HCT116 (cell line): ENCODE results near the gene ATXN7L1. TPM values are rescaled to one million over a fixed set of nuclear protein-coding genes. Genes with fewer than 3 reads are reported as not detected.

ENCODE experiments used
- ATAC-seq: fragments of 200-7000 bp; cut with Tn5 transposase; 2 replicates; pipeline ENCODE4 v1.9.1; 2020; ENCODE audit warnings: mild to moderate bottlenecking, moderate library complexity
- BruUV-seq: library from RNA; stranded (reverse); fragments of 400-500 nt; replicated peaks from 2 replicates; lab custom pipeline; 2021; lab: Mats Ljungman, UMichigan
- CTCF ChIA-PET: fragments of 300-600 bp; sonication (Branson Sonifier 250); formaldehyde crosslinking; loops from one replicate; lab custom pipeline; 2021; ENCODE audit warnings: antibody characterized with exemption; lab: Charles Lee
- POLR2A ChIA-PET: fragments of 300-600, 350-600 bp; sonication (Branson Sonifier 250); formaldehyde crosslinking; loops from one replicate; lab custom pipeline; 2021; ENCODE audit warnings: antibody characterized with exemption; lab: Charles Lee
- RAD21 ChIA-PET, 2 experiments: fragments of 300-600 bp; sonication (Branson Sonifier 250); formaldehyde crosslinking; loops; one replicate each; lab custom pipeline; 2023; ENCODE audit warnings: low total read pairs in 2 of 2; ENCODE audit not compliant: uncharacterized antibody in 2 of 2, unreplicated experiment in 2 of 2, low non-redundant PET in 1 of 2; lab: Charles Lee
- DNase-seq: peaks from one replicate; pipeline ENCODE4 v3.0.0-alpha.2; 2010; ENCODE audit warnings: low read depth, low spot score
- H2AFZ ChIP-seq: fragments of 200-600 bp; shearing (Covaris generic), sonication (generic); 2 replicates; pipeline ENCODE4 v1.6.1; 2017; ENCODE audit warnings: low read depth, mixed run types, mixed read lengths, antibody characterized with exemption, low read length; ENCODE audit not compliant: poor library complexity, severe bottlenecking
- H3K27ac ChIP-seq: 2 replicates; pipeline ENCODE4 v1.5.1; 2012; ENCODE audit warnings: low read depth, low read length
- H3K27me3 ChIP-seq: fragments of 200-600 bp; sonication (generic); 2 replicates; pipeline ENCODE4 v1.6.1; 2016; ENCODE audit warnings: mixed run types, low read length, mixed read lengths; ENCODE audit not compliant: insufficient read depth
- H3K36me3 ChIP-seq, 2 experiments: fragments of 200-500 bp in 1 of 2; fragments of 200-600 bp in 1 of 2; sonication (Bioruptor generic) in 1 of 2; sonication (generic) in 1 of 2; 2 replicates each; pipeline versions ENCODE4 v1.5.1 to v1.6.1; 2014 to 2016; ENCODE audit warnings: low read length in 2 of 2, inconsistent platforms in 1 of 2, mixed read lengths in 1 of 2, mixed run types in 1 of 2; ENCODE audit not compliant: insufficient read depth in 2 of 2, control insufficient read depth in 1 of 2
- H3K4me1 ChIP-seq, 2 experiments: fragments of 200-600 bp in 1 of 2; sonication (generic) in 1 of 2; 2 replicates each; pipeline versions ENCODE4 v1.5.1 to v1.6.1; 2012 to 2017; ENCODE audit warnings: low read length in 2 of 2, inconsistent platforms in 1 of 2, mild to moderate bottlenecking in 1 of 2, mixed read lengths in 1 of 2, mixed run types in 1 of 2, moderate library complexity in 1 of 2; ENCODE audit not compliant: insufficient read depth in 2 of 2, control insufficient read depth in 1 of 2
- H3K4me2 ChIP-seq: fragments of 200-600 bp; sonication (generic); 2 replicates; pipeline ENCODE4 v1.6.1; 2017; ENCODE audit warnings: mixed run types, low read length, mixed read lengths
- H3K4me3 ChIP-seq, 2 experiments: fragments of 200-600 bp in 1 of 2; sonication (generic) in 1 of 2; replicated peaks in 1 of 2; 2 replicates each; pipeline ENCODE4 v1.5.1; 2011 to 2016; ENCODE audit warnings: low read length in 2 of 2, control low read depth in 1 of 2, low read depth in 1 of 2, mild to moderate bottlenecking in 1 of 2, mixed read lengths in 1 of 2, mixed run types in 1 of 2
- H3K79me2 ChIP-seq: fragments of 200-600 bp; sonication (generic); 2 replicates; pipeline ENCODE4 v1.6.1; 2017; ENCODE audit warnings: mild to moderate bottlenecking, mixed run types, low read length, moderate library complexity, mixed read lengths; ENCODE audit not compliant: insufficient read depth
- H3K9ac ChIP-seq: fragments of 200-600 bp; sonication (generic); 2 replicates; pipeline ENCODE4 v1.6.1; 2016; ENCODE audit warnings: low read length, mixed read lengths
- H3K9me2 ChIP-seq: fragments of 200-600 bp; sonication (generic), shearing (Covaris generic); 2 replicates; pipeline ENCODE4 v1.6.1; 2017; ENCODE audit warnings: mixed run types, mild to moderate bottlenecking, moderate library complexity; ENCODE audit not compliant: insufficient read depth
- H3K9me3 ChIP-seq, 2 experiments: fragments of 200-500 bp in 1 of 2; fragments of 200-600 bp in 1 of 2; sonication (Bioruptor generic) in 1 of 2; sonication (generic) in 1 of 2; 2 replicates each; pipeline ENCODE4 v1.6.1; 2014 to 2017; ENCODE audit warnings: low read length in 2 of 2, mixed read lengths in 2 of 2, inconsistent platforms in 1 of 2, low read depth in 1 of 2, mild to moderate bottlenecking in 1 of 2, mixed run types in 1 of 2, moderate library complexity in 1 of 2; ENCODE audit not compliant: control insufficient read depth in 1 of 2, insufficient read depth in 1 of 2
- H4K20me1 ChIP-seq: fragments of 200-600 bp; sonication (generic), shearing (Covaris generic); 2 replicates; pipeline ENCODE4 v1.6.1; 2017; ENCODE audit warnings: mixed run types, mild to moderate bottlenecking, moderate library complexity; ENCODE audit not compliant: insufficient read depth
- CBX3 ChIP-seq: IDR thresholded peaks from 2 replicates; pipeline ENCODE4 v1.6.1; 2012; ENCODE audit warnings: low read depth
- EGR1 ChIP-seq: IDR thresholded peaks from 2 replicates; pipeline ENCODE4 v1.6.1; 2012; ENCODE audit warnings: low read depth
- ELF1 ChIP-seq: IDR thresholded peaks from 2 replicates; pipeline ENCODE4 v1.6.1; 2012; ENCODE audit warnings: low read depth, borderline replicate concordance
- JUND ChIP-seq: IDR thresholded peaks from 2 replicates; pipeline ENCODE4 v1.6.1; 2012
- POLR2AphosphoS5 ChIP-seq: IDR thresholded peaks from 2 replicates; pipeline ENCODE4 v1.6.1; 2011; ENCODE audit warnings: mild to moderate bottlenecking, low read depth, low read length, moderate library complexity
- RAD21 ChIP-seq: IDR thresholded peaks from 2 replicates; pipeline ENCODE4 v1.6.1; 2012; ENCODE audit warnings: low read depth, mild to moderate bottlenecking
- YY1 ChIP-seq: IDR thresholded peaks from 2 replicates; pipeline ENCODE4 v1.6.1; 2011; ENCODE audit warnings: low read length, low read depth, moderate library complexity, mild to moderate bottlenecking; ENCODE audit not compliant: insufficient replicate concordance; ENCODE audit errors: extremely low read depth
- ZFX ChIP-seq: fragments of 450-650 bp; IDR thresholded peaks from 2 replicates; pipeline ENCODE4 v1.6.1; 2017
- ZNF274 ChIP-seq: fragments of 200-500 bp; sonication (Bioruptor generic); IDR thresholded peaks from 2 replicates; pipeline ENCODE4 v1.6.1; 2014; ENCODE audit warnings: mild to moderate bottlenecking, low read depth, low read length, inconsistent platforms
- intact Hi-C: fragments of 100-400 bp; cut with micrococcal nuclease; formaldehyde crosslinking; loops from 2 replicates; pipeline ENCODE4 v1.10.0; 2022
- total RNA-seq: library from RNA; stranded (reverse); gene quantifications from one replicate; pipeline ENCODE4 v1.2.1, GENCODE V29; 2021; ENCODE audit not compliant: unreplicated experiment
- TF ChIP-seq, protein P1 (sequence below): IDR thresholded peaks from 2 replicates; pipeline ENCODE4 v1.6.1; 2012
- TF ChIP-seq, protein P2 (sequence below): IDR thresholded peaks from 2 replicates; pipeline ENCODE4 v1.6.1; 2012; ENCODE audit warnings: low read depth

The ATXN7L1 gene
- total RNA-seq, 1 experiment from 2014 or later, result 11.5 TPM

DNA sequence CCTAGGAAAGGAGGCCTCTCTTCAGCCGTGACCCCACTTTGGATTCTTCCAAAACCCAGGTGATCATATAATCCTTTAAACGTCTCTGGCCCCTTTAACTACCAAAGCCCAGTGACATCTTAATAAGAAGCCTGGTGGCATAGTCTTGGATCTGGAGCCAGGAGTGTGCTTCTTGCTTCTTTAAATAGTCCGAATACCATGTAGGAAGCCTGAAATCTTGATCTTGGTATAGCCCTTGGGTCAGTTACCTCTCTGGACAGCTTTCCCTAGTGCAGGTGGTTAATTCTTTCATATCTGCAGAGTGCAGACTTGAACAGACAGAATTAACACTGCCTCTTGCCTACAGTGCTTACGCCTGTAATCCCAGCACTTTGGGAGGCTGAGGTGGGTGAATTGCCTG lies 156.5 kb downstream of the ATXN7L1 start:
- RAD21 ChIA-PET, result no interaction called here
- H3K9me2 ChIP-seq, result no peaks in the 10 kb centered on the region
- no peak for TF ChIP-seq POLR2AphosphoS5
- TF ChIP-seq, protein P1, sequence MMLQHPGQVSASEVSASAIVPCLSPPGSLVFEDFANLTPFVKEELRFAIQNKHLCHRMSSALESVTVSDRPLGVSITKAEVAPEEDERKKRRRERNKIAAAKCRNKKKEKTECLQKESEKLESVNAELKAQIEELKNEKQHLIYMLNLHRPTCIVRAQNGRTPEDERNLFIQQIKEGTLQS, result no peak
- no peak for TF ChIP-seq ZNF274
- TF ChIP-seq RAD21, result no peak
- no peak for TF ChIP-seq ZFX
- TF ChIP-seq EGR1, result no peak
- no peak for TF ChIP-seq CBX3
- TF ChIP-seq, protein P2, sequence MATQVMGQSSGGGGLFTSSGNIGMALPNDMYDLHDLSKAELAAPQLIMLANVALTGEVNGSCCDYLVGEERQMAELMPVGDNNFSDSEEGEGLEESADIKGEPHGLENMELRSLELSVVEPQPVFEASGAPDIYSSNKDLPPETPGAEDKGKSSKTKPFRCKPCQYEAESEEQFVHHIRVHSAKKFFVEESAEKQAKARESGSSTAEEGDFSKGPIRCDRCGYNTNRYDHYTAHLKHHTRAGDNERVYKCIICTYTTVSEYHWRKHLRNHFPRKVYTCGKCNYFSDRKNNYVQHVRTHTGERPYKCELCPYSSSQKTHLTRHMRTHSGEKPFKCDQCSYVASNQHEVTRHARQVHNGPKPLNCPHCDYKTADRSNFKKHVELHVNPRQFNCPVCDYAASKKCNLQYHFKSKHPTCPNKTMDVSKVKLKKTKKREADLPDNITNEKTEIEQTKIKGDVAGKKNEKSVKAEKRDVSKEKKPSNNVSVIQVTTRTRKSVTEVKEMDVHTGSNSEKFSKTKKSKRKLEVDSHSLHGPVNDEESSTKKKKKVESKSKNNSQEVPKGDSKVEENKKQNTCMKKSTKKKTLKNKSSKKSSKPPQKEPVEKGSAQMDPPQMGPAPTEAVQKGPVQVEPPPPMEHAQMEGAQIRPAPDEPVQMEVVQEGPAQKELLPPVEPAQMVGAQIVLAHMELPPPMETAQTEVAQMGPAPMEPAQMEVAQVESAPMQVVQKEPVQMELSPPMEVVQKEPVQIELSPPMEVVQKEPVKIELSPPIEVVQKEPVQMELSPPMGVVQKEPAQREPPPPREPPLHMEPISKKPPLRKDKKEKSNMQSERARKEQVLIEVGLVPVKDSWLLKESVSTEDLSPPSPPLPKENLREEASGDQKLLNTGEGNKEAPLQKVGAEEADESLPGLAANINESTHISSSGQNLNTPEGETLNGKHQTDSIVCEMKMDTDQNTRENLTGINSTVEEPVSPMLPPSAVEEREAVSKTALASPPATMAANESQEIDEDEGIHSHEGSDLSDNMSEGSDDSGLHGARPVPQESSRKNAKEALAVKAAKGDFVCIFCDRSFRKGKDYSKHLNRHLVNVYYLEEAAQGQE, result no peak
- no peak for TF ChIP-seq YY1
- no peak for TF ChIP-seq ELF1
- TF ChIP-seq JUND, result no peak
- H3K79me2 ChIP-seq, result no peaks in the 10 kb centered on the region
- peaks cover 0 to 17% of the 10 kb centered on the region in 2 experiments; a peak in 2 of 4 replicates for H3K4me1 ChIP-seq
- CTCF ChIA-PET, result no interaction called here
- intact Hi-C loops, result no loop called here
- H3K9ac ChIP-seq, result no peak overlapping the region
- DNase-seq, result no peak
- POLR2A ChIA-PET, result no interaction called here
- no TSS peak for BruUV-seq
- H2AFZ ChIP-seq, result no peak overlapping the region
- ATAC-seq, result no peak
- H3K4me3 ChIP-seq, result no peak overlapping the region
- no peaks in the 10 kb centered on the region for H4K20me1 ChIP-seq
- H3K4me2 ChIP-seq, result no peak overlapping the region
- H3K36me3 ChIP-seq, result no peaks in the 10 kb centered on the region
- no peaks in the 10 kb centered on the region for H3K9me3 ChIP-seq
- H3K27ac ChIP-seq, result no peak overlapping the region
- H3K27me3 ChIP-seq, result no peaks in the 10 kb centered on the region
